ENCODE results near the gene RSRC1. TPM values are rescaled to one million over a fixed set of nuclear protein-coding genes. Genes with fewer than 3 reads are reported as not detected.
"Not testable (repeated sequence)": the region's sequence is repeated elsewhere in the genome, so short reads cannot be mapped to it uniquely, and the experiment has no call there.

The RSRC1 gene
- polyA plus RNA-seq, 3 donors, result 7.2 to 18.8 (median 13.7) TPM

- 97 to 98% (median 97%) methylated on average over 2 of the region's 2 CpGs for WGBS, 3 donors
- not testable (repeated sequence) for H3K27ac ChIP-seq (ENCODE audit: low read depth, low read length)
Measured at GRCh38 chr3:158340951-158341350, 231.1 kb downstream of the RSRC1 start.

DNA sequence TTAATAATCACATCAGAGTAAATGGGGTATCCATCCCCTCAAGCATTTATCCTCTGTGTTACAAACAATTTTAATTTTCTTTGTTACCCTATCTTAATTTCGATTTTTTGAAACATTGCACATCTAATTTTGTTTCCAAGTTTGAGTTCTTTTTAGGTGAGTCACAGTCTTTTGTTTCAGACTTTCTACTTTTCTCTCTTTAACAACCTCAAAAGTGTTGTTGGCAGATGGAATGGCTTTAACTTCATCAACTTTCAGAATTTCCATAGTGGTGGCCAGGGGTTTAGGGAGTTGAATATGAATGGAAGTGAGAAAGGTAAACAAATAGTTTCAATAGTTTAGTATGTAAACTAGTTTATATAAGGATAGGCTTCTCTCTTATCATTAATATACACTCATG, 238.1 kb downstream of the RSRC1 start:
- 79 to 82% (median 81%) methylated on average over 1 of the region's 1 CpG for WGBS, 3 donors
- no peak overlapping the region for H3K27ac ChIP-seq (ENCODE audit: low read depth, low read length)

- H3K27ac ChIP-seq (ENCODE audit: low read depth, low read length), result no peak overlapping the region
Measured at GRCh38 chr3:158350971-158351370, 241.1 kb downstream of the RSRC1 start.

GRCh38 chr3:158352551-158352950, 242.7 kb downstream of the RSRC1 start:
- 50 to 88% (median 58%) methylated on average over 4 of the region's 4 CpGs for WGBS, 3 donors
- H3K27ac ChIP-seq (ENCODE audit: low read depth, low read length), result no peak overlapping the region

More at GRCh38 chr3:158350971-158351370, 241.1 kb downstream of the RSRC1 start:
- 92 to 95% (median 94%) methylated on average over 4 of the region's 4 CpGs for WGBS, 3 donors

- no peak overlapping the region for H3K27ac ChIP-seq (ENCODE audit: low read depth, low read length)
- 92 to 99% (median 97%) methylated on average over 2 of the region's 2 CpGs for WGBS, 3 donors
Measured at GRCh38 chr3:158354713-158355112, 244.8 kb downstream of the RSRC1 start.

DNA sequence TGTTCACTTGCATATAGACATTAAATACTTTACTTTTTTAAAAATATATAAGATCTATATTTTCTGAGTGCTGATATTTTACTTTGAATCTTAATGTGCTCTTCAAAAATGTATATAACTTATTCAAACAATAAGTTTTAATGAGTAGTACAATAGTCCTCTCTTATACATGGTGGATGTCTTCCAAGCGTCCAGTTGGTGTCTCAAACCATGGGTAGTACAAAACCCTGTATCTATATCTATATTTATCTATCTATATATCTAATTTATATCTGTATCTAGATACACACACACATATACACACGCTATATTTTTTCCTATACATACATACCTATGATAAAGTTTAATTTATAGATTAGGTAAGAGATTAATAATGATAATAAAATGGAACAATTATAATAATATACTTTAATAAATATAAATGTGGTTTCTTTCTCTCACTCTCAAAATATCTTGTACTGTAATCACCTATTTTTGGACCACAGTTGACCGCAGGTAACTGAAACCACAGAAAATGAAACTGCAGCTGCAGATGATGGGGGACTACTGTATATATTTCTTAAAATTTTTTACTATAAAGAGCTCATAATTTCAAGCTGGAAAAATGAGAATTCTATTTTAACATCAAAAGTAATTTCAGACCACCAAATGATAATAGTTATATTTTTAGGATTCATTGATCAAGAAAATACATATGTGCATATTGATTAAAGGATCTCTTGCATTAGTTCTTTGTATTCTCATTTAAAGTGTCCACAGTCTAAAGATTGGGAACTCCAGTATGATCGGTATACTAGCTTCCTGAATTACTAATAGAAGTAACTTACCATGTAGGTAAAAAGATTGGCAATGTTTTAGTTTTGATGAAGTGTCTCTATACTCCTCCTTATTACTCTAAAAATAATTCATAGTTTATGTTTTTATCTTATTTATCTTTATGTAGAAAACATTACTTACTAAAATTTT, 246.0 kb downstream of the RSRC1 start:
- WGBS, 3 donors, result 85 to 94% (median 89%) methylated on average over 4 of the region's 4 CpGs
- no peak overlapping the region for H3K27ac ChIP-seq (ENCODE audit: low read depth, low read length)

DNA sequence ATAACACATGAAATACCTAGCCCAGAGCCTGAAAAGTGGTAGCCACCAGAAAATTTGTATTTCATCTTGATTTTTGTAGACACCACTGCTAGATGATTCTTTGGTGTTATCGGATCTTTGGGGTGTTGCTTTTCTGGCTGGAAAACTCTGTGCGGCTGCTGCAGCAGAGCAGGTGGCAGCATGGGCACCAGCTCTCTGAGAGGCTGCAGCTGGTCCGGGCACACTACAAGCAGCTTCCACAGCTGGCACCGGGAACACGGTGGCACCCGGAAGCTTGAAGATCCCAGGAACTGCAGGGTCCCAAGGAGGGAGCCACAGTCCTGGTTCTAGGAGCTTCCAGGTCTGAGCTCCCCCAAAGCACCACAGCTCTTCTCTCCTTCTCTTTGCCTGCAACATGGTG, 249.4 kb downstream of the RSRC1 start:
- WGBS, 3 donors, result 81 to 92% (median 90%) methylated on average over 6 of the region's 6 CpGs
- H3K27ac ChIP-seq (ENCODE audit: low read depth, low read length), result no peak overlapping the region

DNA sequence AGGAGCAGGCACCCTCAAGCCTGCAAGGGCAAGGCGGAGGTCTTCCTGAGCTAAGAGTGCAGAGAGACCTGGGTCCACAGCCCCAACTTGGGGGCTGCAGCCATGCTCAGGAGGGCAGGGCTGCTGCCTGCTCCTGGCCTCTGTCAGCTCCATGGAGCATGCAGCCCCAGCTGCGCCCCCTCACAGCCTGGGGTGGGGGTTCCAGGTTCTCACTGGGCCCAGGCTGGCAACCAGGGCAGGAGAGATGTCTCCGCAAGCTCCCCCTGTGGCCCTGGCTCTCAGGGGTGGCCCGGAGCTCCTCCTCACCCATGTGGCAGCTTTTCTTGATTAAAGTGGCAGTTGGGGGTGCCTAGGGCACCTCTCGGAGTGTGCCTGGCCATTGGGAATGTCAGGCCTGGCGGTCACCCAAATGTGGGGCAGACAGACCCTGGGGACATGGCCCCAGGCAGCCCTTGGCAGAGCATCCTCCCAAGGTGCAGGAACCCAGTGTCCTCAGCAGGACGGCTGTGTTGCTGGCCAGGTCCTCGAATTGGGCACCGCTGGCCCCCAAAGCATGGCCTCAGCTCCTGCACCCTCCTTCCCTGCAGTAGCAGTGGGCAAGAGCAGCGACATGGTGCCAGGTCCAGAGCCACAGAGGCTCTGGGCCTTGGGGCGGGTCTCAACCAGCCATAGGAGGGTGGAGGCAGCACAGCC, 251.0 kb downstream of the RSRC1 start:
- H3K27ac ChIP-seq (ENCODE audit: low read depth, low read length), result no peak overlapping the region
- WGBS, 3 donors, result 94 to 97% (median 96%) methylated on average over 11 of the region's 11 CpGs

- H3K27ac ChIP-seq (ENCODE audit: low read depth, low read length), result no peak overlapping the region
- 79 to 89% (median 82%) methylated on average over 2 of the region's 2 CpGs for WGBS, 3 donors
Measured at GRCh38 chr3:158368271-158368670, 258.4 kb downstream of the RSRC1 start.

DNA sequence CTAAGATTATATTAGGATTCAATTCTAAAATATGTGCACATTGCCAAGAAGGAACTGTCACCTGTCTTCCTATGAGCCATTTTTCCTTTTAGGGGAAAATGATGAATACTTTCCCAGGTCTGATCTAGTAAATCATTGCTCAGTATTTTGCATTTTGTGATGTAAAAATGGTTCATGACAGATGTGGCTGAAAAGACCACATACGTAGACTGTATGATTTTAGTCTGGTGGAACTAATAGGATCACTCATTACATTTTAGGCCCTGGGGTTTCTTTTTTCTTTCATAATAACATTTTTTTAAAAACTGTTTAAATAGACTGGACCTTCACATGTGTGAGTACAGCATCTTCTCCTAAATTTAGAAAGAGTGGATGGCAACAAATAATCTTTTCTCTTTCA, 259.4 kb downstream of the RSRC1 start:
- H3K27ac ChIP-seq (ENCODE audit: low read depth, low read length), result no peak overlapping the region
- 86 to 96% (median 95%) methylated on average over 1 of the region's 1 CpG for WGBS, 3 donors

GRCh38 chr3:158379517-158379916, 269.6 kb downstream of the RSRC1 start:
- 79 to 93% (median 93%) methylated on average over 4 of the region's 4 CpGs for whole genome bisulfite sequencing, 3 donors
- no peak overlapping the region for H3K27ac ChIP-seq (ENCODE audit: low read depth, low read length)

DNA sequence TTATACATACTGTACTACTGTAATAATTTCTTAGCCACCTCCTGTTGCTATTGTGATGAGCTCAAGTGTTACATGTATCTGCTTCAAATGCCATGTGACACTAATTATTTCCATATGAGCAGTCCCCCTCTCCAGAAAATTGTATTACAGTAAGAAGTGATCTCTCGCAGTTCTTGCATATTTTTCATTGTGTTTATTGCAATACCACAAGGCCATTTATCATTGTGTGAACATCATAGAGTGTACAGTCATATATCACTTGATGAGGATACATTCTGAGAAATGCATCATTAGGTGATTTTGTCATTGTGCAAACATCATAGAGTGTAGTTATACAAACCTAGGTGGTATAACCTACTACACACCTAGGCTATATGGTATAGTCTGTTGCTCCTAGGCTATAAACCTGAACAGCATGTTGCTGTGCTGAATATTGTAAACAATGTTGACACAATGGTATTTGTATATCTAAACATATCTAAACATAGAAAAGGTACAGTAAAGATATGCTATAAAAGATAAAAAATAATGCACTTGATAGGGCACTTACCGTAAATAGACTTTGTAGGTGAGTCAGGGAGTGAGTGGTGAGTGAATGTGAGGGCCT, 271.5 kb downstream of the RSRC1 start:
- WGBS, 3 donors, result 83 to 94% (median 94%) methylated on average over 2 of the region's 2 CpGs
- no peak overlapping the region for H3K27ac ChIP-seq (ENCODE audit: low read depth, low read length)

- WGBS, 3 donors, result 55 to 92% (median 58%) methylated on average over 2 of the region's 2 CpGs
- no peak overlapping the region for H3K27ac ChIP-seq (ENCODE audit: low read depth, low read length)
Measured at GRCh38 chr3:158382479-158382878, 272.6 kb downstream of the RSRC1 start.

DNA sequence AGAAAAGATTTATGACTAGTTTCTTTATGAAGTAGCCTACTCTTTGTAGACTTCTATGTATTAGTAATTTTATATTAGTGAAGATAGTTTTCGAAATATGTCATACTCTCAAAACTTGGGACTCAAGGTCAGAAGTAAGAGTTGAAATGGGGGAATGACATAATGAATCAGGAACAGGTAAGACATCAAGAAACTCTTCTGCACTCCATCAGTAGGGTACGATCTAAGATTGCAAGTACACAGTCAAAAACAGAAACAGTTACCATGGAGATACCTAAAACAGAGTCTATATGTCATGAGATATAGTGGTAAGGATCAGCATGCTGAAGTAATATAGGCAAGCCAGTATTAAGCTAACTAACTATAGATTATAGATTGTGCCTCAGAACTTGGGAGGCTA, 274.1 kb downstream of the RSRC1 start:
- 92 to 95% (median 93%) methylated on average over 2 of the region's 2 CpGs for WGBS, 3 donors

DNA sequence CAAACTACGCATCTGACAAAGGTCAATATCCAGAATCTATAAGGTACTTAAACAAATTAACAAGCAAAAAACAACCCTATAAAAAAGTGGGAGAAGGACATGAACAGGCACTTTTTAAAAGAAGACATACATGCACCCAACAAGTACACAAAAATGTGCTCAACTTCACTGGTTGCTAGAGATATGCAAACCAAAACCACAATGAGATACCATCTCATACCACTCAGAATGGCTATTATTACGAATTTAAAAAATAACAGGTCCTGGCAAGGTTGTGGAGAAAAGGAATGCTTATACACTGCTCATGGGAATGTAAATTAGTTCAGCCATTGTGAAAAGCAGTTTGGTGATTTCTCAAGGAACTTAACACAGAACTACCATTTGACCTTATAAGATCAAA, 285.5 kb downstream of the RSRC1 start:
- H3K27ac ChIP-seq (ENCODE audit: low read depth, low read length), result no peak overlapping the region
- 78 to 99% (median 98%) methylated on average over 2 of the region's 2 CpGs for WGBS, 3 donors

More for the DNA sequence above, 274.1 kb downstream of the RSRC1 start:
- no peak overlapping the region for H3K27ac ChIP-seq (ENCODE audit: low read depth, low read length)

- H3K27ac ChIP-seq (ENCODE audit: low read depth, low read length), result no peak overlapping the region
Measured at GRCh38 chr3:158402590-158402989, 292.7 kb downstream of the RSRC1 start.

DNA sequence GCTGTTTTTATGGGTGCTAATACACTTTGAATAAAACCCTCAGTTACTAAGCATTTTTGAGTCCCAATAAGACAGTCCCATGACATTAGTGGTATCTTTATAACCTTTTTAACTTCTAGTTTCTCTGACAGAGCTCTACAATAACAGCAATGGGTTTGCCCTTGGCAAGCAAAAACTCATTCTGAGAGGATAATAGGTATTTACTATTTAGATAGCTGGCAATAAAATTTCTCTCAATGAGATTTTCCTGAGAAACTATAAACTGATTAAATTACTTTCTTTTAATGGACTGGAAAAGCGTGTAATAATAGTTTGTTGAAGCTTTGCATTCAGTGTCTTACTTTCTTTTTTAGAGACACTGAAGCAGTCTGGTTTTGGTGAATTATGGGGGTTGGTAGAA, 293.1 kb downstream of the RSRC1 start:
- WGBS, 3 donors, result 93 to 98% (median 93%) methylated on average over 1 of the region's 1 CpG
- no peak overlapping the region for H3K27ac ChIP-seq (ENCODE audit: low read depth, low read length)

GRCh38 chr3:158404131-158404718, 294.3 kb downstream of the RSRC1 start:
- WGBS, 3 donors, result 82 to 96% (median 90%) methylated on average over 1 of the region's 1 CpG

GRCh38 chr3:158405507-158405906, 295.6 kb downstream of the RSRC1 start:
- 94 to 97% (median 96%) methylated on average over 2 of the region's 2 CpGs for WGBS, 3 donors
- no peak overlapping the region for H3K27ac ChIP-seq (ENCODE audit: low read depth, low read length)

More at GRCh38 chr3:158404131-158404718, 294.3 kb downstream of the RSRC1 start:
- no peak overlapping the region for H3K27ac ChIP-seq (ENCODE audit: low read depth, low read length)
